GM19455 (cell line): ENCODE data around the gene GIPC3.

Experiments used
- ATAC-seq: cut with Tn5 transposase; IDR thresholded peaks from one replicate; pipeline ENCODE4 v1.9.1; 2021; ENCODE audit not compliant: unreplicated experiment

The GIPC3 gene

GRCh38 chr19:3585301-3586126, at the start of gene GIPC3:
GIPC3 (plus strand) TSS chr19:3585478; CDS start chr19:3585598, 120 bp downstream.
- no peak for ATAC-seq

GRCh38 chr19:3535563-3535965, 49.7 kb upstream of the GIPC3 start:
- ATAC-seq = no peak

- ATAC-seq = no peak
Observed at GRCh38 chr19:3535981-3536380, 49.3 kb upstream of the GIPC3 start.

- ATAC-seq = no peak
Observed at GRCh38 chr19:3536429-3537100, 48.7 kb upstream of the GIPC3 start.

- ATAC-seq = no peak
Observed at GRCh38 chr19:3537101-3537437, 48.2 kb upstream of the GIPC3 start.

GRCh38 chr19:3537438-3538240, 47.6 kb upstream of the GIPC3 start:
- no peak for ATAC-seq

- ATAC-seq = no peak
Observed at GRCh38 chr19:3538258-3538929, 46.9 kb upstream of the GIPC3 start.

- ATAC-seq = no peak
Observed at GRCh38 chr19:3538965-3539755, 46.1 kb upstream of the GIPC3 start, which contains the start of gene TEKTIP1. TEKTIP1 (plus strand) TSS chr19:3539174; CDS start chr19:3539178, 4 bp downstream.

GRCh38 chr19:3539756-3540118, 45.5 kb upstream of the GIPC3 start:
- no peak for ATAC-seq

GRCh38 chr19:3543150-3544057, 41.9 kb upstream of the GIPC3 start:
- no peak for ATAC-seq

GRCh38 chr19:3544058-3544376, 41.3 kb upstream of the GIPC3 start:
- no peak for ATAC-seq

- ATAC-seq = no peak
Observed at GRCh38 chr19:3544742-3545668, 40.3 kb upstream of the GIPC3 start.

- ATAC-seq = no peak
Observed at GRCh38 chr19:3545669-3546034, 39.6 kb upstream of the GIPC3 start.

- no peak for ATAC-seq
Observed at GRCh38 chr19:3546119-3546518, 39.2 kb upstream of the GIPC3 start.

GRCh38 chr19:3547301-3547731, 38.0 kb upstream of the GIPC3 start:
- no peak for ATAC-seq

GRCh38 chr19:3547767-3548282, 37.5 kb upstream of the GIPC3 start:
- no peak for ATAC-seq

GRCh38 chr19:3548606-3549005, 36.7 kb upstream of the GIPC3 start:
- no peak for ATAC-seq

- ATAC-seq = no peak
Observed at GRCh38 chr19:3549816-3550215, 35.5 kb upstream of the GIPC3 start.
